Anterior cingulate cortex (tissue), 58 donors: Measurements from ENCODE around the gene DBP.

Source experiments
- DNase-seq, 58 donors: peaks; one replicate each; lab custom pipeline; 2025; lab: John Stamatoyannopoulos, UW

DBP gene

GRCh38 chr19:48595171-48595570 is 42.0 kb downstream of the DBP start:
- DNase-seq, result no peak

- no peak for DNase-seq
These were observed 46.2 kb downstream of the DBP start for GRCh38 chr19:48591021-48591420.

DNA sequence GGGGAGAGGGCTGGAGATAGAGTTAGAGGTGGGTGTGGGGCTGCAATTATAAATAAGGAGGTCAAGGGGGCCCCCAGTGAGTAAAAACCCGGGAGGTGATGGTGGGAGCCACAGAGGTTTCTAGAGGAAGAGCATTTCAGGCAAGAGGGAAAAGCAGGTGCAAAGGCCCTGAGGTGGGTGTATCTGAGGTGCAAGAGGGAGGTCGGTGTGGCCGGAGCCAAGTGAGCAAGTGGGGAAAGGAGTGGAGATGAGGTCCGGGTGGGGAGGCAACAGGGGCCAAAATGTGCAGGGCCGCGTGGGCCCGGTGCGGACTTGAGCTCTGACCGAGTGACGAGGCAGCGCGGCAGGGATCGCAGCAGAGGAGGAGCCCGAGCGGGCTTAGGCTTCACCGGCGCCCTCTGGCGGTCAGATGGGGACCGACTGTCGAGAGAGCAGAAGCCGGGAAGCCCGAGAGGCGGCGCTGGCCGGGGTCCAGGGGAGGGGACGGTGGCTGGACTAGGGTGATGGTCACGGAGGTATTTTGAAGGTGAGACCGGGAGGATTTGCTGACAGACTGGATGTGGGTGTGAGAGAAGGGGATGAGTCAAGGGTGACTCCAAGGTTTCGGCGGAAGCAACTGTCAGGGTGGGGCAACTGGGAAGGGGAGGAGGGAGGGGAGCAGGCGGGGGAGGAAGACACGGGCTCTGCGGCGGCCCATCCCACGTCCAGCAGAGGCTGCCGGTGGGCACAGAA is 48.3 kb downstream of the DBP start:
- peak in 55 of 58 donors; percentile 16 to 96 (median 66) for DNase-seq

DNA sequence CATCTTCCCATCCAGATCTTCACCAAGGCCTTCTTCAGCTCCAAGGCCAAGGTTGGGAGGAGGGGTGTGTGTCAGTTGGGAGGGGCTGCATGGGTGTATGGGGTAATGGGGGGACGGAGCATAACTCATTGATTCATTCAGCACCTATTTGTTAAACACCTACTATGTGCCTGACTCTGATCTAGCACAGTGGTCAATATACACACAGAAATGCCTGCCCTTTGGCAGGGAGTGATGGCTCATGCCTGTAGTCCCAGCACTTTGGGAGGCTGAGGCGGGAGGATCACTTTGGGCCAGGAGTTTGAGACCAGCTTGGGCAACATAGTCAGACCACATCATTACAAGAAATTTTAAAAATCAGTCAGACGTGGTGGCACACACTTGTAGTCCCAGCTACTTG is 49.8 kb downstream of the DBP start:
- no peak for DNase-seq

GRCh38 chr19:48582168-48582567 is 55.0 kb downstream of the DBP start:
- no peak for DNase-seq
